GM18861 (cell line): ENCODE data around the gene SPNS2.

Source experiments
- ATAC-seq: cut with Tn5 transposase; IDR thresholded peaks from one replicate; pipeline ENCODE4 v1.9.1; 2021; ENCODE audit not compliant: unreplicated experiment

SPNS2 gene

DNA sequence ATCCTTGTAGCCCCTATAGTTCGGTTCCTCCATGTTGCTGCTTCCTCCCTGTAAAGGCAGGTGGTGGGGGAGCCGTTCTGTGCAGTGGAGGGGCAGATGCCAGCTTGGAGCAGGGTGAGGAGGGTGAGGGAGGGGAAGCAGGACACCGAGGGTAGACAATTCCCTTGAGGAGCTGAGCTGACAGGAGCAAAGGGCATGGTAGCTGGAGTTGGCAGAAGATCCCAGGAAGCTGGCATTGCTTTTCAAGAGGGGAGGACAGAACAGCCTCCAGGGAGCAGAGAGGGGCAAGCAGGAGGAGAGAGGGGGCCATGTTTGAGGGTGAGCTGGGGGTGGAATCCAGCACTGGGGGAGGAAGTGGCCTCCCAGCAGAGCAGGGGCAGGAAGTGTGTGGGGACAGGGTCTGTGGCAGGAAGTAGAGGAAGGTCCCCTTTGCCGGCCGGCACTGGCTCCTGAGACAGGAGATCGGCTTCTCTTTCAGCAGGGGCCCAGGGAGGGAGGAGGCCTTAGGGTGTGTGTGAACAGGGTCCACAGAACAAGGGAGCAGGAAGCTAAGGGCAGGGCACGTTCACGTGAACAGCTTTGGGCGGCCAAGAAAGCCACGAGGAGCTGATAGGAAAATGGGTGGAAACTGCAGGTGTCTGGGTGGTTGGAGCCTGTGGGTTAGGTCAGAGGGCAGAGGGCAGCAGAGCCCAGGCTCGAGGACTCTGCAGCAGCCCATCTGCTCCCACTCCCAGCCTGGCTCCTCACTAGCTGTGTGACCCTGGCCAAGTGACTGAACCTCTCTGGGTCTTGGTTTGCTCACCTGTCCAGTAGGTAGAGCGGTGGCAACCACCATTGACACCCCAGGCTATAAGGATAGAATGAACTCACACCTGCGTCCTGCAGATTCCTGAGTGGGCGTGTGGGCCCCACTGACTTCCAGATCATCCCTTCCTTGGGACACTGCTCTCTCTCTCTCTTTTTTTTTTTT, 17.5 kb upstream of the SPNS2 start:
- no peak for ATAC-seq

DNA sequence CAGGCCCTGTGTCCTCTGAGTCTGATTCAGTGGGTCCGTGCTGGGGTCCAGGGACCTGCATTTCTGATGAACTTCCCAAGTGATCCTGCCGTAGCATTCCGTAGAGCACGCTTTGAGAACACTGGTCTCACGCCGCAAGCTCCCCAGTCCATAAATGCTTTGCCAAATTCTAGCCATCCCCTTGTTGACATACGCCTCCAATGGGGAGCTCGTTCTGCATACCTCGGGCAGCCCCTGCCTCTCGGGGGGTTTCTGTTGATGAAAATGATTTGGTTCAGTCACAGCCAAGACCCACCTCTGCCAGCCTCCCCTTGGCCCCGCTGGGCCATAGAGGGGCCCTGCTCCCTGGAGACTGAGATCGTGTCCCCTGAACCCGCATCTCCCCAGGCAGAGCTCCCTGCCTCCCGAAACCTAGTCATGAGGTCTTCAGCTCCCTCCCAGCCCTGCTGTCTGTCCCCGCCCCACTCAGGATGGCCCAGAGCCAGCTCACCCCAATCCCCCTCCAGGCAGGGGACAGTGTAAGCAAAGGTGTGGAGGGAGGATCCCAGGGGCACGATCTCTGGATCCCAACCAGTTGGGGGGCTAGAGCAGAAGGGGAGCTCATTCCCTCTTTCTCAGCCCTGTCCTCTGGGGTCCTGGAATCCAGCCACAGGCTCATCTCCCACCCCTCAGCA, 16.2 kb upstream of the SPNS2 start:
- ATAC-seq = no peak

DNA sequence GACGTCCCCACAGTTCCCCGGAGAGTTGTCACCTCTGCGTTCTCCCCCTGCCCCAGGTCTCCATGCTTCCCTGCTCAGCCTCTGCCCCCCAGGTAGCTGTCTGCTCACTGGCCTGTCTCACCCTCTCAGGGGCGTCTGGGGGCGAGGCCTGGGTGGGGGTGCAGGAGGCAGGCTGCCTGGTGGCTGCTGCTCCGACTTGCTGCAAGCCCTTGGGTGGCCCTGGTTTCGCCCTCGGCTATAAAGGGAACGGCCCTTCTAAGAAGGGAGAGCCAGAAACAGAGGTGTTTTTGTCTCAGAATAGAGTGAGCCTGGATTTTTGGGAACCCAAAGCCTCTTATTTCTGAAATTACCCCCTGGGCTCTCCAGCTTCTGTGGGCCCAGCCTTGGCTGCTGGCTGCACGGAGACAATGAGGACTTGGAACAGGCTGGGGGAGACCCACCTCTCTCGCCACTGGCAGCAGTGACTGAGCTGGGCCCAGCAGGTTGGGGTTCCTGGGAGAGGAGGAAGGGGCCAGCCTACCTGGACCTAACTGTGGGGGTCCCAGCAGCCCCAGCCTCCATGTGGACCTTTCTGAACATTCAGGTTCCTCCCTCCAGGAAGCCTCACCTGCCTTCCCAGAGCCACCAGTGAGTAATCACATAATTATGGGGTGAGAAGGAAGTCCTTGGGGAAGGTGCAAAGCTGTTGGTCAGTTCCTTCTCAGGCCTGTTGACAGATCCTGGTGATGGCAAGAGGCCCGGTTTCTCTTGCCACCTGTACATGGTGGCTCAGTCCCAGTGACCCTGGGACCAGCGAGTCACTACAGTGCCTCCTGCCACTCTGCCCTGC, 15.5 kb upstream of the SPNS2 start:
- ATAC-seq = no peak

DNA sequence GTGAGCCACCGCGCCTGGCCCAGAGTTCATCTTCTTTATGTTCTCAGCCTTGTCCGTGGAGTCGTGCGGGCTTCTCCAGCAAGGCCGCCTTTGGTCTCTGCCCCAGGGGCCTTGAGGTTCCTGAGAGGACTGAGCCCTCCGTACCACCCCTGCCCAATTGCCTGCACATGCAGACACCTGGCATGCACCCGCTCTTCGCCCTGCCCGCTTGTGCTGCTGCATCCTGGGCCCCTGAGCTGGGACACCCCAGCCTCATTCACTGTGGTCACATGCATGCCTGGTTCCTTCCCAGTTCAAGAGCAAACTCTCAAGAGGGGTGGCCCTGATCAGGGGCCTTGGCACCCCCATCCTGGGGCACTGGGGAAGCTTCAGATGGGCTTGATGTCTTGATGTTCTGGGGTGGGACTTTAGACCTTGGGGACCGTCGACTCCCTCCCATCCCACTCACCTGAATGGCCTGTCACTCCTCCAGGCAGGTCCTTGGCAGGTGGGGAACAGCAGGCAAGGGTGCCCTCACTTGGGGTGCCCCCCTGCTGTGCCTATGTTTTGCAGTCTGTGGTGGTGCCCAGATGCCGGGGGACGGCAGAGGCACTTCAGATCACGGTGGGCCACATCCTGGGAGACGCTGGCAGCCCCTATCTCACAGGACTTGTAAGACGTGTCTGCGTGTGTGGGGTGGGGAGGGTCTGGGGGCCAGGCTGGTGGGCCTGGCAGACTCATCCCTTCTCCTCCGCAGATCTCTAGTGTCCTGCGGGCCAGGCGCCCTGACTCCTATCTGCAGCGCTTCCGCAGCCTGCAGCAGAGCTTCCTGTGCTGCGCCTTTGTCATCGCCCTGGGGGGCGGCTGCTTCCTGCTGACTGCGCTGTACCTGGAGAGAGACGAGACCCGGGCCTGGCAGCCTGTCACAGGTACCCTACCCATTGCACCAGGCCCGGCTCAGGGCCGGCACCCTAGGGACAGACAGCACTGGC, 12.7 kb upstream of the SPNS2 start:
- ATAC-seq = no peak

DNA sequence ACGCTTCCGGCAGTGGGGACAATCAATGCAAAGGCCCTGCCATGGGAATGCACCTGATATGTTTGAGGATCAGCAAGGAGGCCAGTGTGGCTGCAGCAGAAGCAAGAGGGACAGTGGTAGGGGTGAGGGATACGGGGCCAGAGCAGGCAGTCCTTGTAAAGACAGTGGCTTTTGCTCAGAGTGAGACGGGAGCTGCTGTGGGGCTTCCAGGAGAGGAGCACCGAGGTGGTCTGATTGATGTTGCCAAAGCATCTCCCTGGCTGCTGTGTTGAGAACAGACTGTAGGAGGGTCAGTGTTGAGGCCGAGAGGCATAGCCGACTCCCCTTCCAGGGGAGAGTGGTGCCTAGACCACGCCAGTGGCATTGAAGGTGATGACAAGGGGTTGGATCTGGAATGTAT, 11.4 kb upstream of the SPNS2 start:
- ATAC-seq = no peak

DNA sequence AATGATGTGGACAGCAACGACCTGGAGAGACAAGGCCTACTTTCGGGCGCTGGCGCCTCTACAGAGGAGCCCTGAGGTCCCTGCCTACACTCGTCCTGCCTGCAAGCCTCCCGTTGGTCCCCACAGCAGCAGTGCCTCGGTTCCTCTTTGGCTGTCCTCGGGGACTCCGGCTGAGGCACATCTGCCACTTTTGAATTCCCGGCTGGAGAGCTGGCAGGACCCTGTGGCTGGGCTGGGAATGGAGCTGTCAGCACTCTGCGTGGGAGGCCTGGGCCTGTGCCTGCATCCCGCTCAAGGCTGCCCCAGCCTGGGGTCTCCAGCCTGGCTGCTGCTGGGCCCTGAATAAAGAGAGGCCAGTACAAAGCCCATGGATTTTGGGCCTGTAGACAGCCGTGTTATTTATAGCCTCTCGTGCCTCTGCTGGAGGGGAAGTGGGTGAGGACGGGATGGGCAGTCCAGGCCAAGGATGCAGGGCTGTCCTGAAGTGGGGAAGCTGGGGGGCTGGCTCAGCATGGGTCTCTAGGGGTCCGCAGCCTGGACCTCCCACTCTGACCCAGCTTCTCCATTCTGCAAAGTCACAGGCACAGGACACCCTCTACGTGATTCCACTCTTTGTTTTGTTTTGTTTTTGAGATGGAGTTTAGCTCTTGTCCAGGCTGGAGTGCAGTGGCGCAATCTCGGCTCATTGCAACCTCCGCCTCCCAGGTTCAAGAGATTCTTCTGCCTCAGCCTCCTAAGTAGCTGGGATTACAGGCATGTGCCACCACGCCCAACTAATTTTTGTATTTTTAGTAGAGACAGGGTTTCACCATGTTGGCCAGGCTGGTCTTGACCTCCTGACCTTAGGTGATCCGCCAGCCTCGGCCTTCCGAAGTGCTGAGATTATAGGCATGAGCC, 10.6 kb upstream of the SPNS2 start:
- no peak for ATAC-seq

DNA sequence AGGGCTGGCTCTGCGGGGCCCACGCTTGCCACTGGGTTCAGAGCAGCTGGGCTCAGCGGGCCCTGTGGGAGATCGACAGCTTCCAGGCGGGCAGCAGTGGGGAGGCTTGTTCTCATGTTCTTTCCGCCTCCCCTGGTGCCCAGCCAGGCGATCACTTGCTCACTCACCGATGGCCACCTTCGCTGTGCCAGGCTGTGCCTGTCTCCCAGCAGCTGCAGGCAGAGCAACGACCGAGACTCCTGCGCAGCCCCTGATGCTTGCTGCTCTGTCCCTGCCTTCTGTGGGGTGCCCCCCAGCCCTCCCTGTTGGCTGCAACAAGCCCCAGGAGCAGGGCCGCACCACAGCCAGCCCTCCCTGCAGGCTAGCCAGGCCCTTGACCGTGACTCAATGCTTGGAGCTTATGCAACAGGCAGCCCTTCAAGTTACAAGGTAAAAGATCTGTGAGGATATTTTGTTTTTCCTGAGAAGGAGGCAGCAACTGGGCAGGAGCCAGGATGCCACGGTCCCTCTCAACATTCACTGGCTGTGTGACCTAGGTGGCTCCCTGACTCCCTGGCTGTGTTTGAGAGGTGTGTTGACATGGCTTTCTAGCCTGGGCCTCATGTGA, 9.6 kb upstream of the SPNS2 start:
- no peak for ATAC-seq

DNA sequence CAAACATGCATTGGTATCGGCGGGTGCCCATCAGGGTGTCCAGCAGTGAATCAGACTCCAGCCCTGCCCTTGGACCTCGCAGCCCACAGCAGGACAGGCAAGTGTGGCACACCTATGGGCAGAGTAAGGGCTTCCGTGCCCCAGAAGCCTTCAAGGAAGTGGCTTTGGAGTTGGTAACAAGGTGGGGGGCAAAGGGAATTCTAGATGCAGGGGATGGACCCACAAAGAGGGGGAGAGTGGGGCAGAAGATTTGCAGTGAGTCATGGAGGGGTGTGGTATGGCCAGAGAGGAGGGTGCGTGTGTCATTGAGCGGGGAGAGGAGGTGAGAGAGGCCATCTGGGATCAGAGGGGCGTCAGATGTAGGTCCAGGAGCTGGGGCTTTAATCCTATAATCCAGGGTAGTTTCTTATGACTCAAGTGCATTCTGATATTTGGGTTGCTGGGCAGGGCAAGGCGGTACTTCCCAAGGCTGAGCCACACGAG, 8.5 kb upstream of the SPNS2 start:
- no peak for ATAC-seq

DNA sequence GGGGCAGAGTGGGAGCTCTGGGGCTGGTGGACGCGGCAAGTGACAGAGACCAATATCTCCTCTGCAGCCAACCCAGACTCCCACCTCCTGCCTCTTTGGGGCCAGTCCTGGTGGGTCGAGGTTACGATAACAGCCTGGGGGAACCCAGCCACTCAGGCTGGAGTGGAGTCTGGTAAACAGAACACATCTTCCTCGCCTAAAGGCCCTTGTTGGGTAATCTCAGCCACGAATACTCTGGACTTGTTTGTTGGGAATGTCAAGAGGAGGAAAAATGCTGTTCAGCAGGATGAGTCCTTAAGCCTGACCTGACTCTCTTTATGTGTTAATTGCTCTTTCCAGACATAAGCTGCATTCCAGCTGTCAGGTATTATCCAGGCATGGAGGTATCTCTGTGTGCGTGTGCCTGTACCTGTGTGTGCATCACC, 8.0 kb upstream of the SPNS2 start:
- ATAC-seq = no peak

DNA sequence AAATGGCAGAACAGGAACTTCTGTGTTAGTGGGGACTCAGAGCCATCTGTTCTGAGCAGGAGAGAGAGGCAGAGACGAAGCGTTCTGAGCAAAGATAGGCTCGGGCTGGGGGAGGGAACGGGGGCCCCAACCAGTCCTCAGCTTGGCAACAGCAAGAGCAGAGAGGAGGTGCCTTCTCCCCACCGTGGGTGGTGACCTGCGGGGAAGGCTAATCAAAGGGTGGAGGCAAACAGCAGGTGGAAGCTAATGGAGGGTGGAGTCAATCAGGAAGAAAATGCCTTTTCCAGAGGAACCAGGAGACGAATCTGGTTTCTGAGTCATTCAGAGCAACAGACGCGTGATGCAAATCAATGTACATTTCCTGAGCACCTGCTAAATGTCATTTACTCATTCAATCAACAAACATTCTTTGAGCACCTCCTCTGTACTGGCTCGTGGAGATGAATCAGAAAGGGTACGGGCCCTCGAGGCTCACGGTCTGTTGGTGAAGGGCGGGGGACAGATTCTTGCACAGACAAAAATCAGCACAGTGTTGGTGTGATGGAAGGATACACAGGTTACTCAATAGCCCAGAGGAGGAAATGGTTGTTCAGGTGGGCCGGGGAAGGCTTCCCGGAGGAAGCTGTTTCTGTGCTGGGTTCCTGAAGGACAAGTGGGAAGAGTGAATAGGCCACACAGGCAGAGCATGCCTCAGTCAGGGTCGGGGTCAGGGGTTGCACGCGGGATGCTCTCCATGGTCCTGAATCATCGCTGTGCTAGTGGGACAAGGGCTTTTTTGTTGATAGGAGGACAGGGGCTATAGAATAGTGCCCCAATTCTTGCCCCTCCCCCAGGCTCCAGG, 5.7 kb upstream of the SPNS2 start:
- ATAC-seq = no peak

DNA sequence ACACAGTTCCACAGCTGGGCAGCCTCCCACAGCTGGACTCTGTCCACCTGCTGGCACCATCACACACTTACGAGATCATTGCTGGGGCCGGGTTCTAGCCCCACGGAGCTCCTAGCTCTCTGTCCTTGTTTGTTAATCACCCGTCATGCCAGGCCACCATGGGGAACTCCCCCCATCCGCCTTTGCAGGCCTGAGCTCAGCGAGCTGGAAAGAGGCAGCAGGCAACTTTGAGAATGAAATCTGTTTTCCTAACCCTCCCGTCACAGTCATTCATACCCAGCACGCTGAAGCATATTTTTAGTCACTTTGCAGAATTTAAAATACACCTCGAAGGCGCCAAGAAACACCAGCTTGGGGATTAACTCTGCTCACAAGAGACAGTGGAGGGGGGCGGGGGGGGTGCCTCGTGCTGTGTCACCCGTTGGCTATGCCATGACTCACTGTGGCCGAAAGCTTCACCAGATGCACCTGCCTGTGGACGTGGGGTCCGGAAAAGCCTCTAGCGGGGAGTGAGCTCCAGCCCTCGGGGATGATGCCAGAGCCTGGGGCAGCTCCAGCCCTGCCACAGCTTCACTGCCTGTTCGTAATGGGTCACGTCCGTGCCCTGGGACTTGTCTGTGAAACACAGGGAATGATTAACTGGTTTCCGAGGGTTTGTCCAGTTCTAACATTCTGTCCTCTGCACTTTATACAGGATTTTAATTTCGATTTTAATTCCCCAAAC, 1.4 kb upstream of the SPNS2 start:
- no peak for ATAC-seq

DNA sequence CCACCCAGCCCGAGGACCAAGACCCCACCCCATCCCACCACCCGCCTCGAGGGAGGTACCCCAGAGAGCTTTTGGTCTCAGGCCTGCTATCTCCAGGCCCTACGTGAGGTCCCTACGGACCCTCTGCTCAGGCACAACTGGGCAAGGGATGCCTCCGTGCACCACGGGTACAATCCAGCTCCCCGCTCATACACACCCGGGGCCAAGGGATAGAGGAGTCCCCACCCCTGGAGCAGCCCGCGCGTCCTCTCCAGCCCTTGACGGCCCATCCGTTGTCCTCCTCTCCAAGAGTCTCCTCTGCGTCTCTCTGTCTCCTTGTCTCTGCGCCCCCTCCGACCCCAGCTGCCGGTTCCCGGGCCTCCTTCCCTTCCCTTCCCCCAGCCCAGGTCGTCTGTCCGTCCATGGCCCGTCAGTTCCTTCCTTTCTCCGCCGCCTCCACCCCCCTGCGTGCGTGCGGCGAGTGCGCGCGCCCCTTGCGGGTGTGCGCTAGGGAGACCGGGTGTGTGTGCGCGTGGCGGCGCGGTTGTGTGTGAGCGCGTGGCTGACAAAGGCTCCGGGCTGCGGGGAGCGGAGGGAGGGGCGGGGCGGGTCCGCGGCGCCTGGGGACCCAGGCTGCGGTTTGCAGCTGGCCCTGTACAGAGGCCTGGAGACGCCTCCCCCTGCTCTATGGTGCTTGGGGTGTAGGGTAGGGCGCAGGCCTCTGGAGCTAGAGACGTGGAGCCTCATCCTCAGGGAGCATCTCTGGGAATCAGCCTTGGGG, 930 bp downstream of the SPNS2 start:
- ATAC-seq = no peak

DNA sequence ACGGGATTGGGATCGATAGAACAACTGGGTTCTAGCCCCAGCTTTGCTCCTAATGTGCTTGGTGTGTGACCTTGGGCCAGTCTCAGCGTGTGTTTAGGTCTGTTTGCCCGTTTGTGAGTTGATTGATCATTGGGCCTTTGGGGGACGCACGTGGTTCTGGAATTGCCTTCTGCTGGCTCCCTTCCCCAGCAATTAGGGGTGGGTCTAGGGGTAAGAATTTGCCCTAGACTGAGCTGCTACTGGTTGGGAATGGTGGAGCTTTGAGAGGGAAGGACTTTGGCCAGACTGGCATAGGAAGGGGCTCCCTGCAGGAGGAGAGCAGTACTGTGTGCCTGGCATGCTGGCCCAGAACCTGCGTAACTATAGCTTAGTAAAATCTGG, 1.5 kb downstream of the SPNS2 start:
- no peak for ATAC-seq

DNA sequence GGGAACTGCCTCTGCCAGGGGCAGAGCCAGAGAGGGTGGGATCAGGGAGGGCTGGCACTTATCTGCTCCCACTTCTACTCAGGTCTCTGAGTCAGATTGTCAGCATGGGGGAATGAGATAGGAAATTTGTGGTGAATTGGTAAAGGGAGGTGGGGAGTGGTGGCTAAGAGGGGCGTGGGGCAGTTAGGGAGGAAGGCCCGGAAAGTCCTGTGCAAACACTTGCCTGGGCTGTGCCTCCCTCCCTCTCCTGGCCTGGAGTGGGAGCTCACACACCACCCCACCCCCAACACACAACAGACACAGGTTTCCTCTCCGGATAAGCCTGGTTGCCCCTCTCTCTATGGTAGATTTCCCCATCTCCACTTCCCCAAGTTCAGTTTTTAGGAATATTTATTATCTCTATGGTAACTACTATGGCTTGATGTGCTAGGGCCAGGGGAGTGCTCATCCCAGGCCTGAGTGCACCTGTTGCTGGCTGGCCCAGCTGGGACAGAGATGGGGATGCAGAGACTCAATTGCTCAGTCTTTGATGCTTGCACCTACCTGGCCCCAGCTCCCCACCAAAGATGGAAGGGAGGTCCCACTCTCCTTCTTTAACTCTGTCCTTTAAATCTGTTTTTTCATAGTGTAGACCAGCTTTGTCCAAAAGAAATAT, 2.7 kb downstream of the SPNS2 start:
- no peak for ATAC-seq

DNA sequence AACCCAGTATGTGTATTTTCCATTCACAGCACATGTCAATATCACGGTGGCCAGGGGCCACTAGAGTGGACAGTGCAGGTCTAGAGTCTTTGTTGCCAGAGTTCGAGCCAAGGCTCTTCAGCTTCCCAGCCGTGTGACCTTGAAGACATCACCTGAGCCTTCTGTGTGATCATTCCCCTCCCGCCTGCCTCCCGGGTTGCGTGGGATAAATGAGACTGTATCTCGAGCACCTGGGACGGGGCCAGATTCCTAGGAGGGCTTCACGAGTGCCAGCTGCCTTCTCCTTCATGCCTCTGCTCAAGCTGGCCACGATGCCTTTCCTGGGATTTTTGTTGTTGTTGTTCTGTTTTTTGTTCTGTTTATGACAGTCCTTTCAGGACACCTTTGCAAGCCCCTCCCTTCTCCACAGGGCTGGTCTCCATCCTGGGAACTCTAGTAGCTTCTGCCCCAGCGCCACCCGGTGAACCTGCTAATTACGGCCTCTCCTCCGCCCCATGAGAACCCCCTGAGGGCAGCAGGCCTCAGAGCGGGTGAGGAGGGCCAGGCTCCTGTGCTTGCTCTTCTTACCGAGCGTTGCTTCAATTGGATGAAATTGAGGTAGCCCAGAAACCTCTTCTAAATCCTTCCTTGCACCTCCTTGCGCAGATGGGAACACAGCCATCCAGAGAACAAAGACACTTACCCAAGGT, 3.9 kb downstream of the SPNS2 start:
- no peak for ATAC-seq
